Fibroblast of the aortic adventitia (primary cell): ENCODE measurements around the gene HDGFL2. TPM values are rescaled to one million over a fixed set of nuclear protein-coding genes. Genes with fewer than 3 reads are reported as not detected.

Source experiments
- DNase-seq: peaks from one replicate; pipeline ENCODE4 v3.0.0-alpha.2; 2010; ENCODE audit warnings: low read depth
- H3K4me3 ChIP-seq: 2 replicates; pipeline ENCODE4 v1.5.1; 2011; ENCODE audit warnings: low read depth, mild to moderate bottlenecking, control low read depth, low read length, moderate library complexity
- total RNA-seq: library from RNA; depleted of rRNA; stranded (reverse); fragments of >200 nt; gene quantifications from 2 replicates; pipeline ENCODE4 v1.2.3, GENCODE V29; 2012; ENCODE audit warnings: low replicate concordance
- TF ChIP-seq, protein P1 (sequence below): IDR thresholded peaks from 2 replicates; pipeline ENCODE4 v1.5.1; 2011; ENCODE audit warnings: mild to moderate bottlenecking, low read length, control low read depth, inconsistent platforms; ENCODE audit not compliant: insufficient read depth

The HDGFL2 gene
- total RNA-seq, 1 donor, result 41.0 TPM

- H3K4me3 ChIP-seq, result peak overlapping the region; percentile 94
- TF ChIP-seq, protein P1, sequence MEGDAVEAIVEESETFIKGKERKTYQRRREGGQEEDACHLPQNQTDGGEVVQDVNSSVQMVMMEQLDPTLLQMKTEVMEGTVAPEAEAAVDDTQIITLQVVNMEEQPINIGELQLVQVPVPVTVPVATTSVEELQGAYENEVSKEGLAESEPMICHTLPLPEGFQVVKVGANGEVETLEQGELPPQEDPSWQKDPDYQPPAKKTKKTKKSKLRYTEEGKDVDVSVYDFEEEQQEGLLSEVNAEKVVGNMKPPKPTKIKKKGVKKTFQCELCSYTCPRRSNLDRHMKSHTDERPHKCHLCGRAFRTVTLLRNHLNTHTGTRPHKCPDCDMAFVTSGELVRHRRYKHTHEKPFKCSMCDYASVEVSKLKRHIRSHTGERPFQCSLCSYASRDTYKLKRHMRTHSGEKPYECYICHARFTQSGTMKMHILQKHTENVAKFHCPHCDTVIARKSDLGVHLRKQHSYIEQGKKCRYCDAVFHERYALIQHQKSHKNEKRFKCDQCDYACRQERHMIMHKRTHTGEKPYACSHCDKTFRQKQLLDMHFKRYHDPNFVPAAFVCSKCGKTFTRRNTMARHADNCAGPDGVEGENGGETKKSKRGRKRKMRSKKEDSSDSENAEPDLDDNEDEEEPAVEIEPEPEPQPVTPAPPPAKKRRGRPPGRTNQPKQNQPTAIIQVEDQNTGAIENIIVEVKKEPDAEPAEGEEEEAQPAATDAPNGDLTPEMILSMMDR, result no peak
- peak; percentile 79 for DNase-seq
Measured at GRCh38 chr19:4455719-4456475, 16.2 kb upstream of the HDGFL2 start.

DNA sequence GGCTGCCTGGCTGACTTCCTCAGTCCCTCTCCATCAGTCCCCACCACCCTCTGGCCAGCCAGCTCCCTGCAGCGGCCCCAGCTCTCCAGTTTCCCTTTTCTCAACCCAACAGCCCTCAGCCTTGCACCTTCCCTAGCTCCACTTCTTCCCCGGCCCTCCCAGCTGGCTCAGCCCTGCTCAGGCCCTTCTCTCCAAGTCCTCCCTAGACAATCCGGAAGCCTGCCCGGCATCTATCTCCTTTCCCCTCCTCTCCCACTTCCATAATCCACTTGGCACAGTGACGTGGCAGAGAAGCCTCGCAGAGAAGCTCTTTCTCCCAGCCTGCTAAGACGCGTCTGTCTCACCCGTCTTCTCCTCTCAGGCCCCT is 15.6 kb upstream of the HDGFL2 start:
- TF ChIP-seq, protein P1, result no peak
- H3K4me3 ChIP-seq, result peak overlapping the region; percentile 94
- DNase-seq, result peak; percentile 68

GRCh38 chr19:4456843-4457653 is 15.0 kb upstream of the HDGFL2 start:
- TF ChIP-seq, protein P1, result no peak
- peak; percentile 67 for DNase-seq
- peak overlapping the region; percentile 94 for H3K4me3 ChIP-seq

- peak; percentile 98 for DNase-seq
- TF ChIP-seq, protein P1, result no peak
- H3K4me3 ChIP-seq, result peak within 1 kb of the TSS; percentile 94
Measured at GRCh38 chr19:4457654-4458395, 14.3 kb upstream of the HDGFL2 start, which contains the start of gene UBXN6. Gene UBXN6, minus strand, starts transcription at chr19:4457794. Its CDS starts 97 bp downstream, at chr19:4457697.

DNA sequence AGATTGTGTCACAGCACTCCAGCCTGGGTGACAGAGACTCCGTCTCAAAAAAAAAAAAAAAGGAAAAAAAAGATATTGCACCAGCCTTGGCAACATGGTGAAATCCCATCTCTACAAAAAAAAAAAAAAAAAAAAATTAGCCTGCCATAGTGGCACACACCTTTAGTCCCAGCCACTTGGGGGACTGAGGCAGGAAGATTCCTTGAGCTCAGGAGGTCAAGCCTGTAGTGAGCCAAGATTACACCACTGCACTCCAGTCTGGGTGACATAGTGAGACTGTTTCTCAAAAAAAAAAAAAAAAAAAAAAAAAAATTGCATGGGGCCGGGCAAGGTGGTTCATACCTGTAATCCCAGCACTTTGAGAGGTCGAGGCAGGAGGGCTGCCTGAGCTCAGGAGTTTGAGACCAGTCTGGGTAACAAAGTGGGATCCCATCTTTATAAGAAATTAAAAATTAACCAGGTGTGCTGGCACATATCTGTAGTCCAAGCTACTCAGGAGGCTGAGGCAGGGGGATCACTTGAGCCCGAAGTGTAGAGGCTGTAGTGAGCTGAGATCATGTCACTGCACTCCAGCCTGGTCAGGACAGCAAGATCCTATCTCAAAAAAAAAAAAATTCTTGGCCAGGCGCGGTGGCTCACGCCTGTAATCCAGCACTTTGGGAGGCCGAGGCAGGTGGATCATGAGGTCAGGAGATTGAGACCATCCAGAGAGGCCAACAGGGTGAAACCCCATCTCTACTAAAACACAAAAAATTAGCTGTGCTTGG is 7.1 kb upstream of the HDGFL2 start:
- no peak overlapping the region for H3K4me3 ChIP-seq
- no peak for DNase-seq
- TF ChIP-seq, protein P1, result no peak

GRCh38 chr19:4467835-4468234 is 4.3 kb upstream of the HDGFL2 start:
- no peak for DNase-seq
- TF ChIP-seq, protein P1, result no peak
- no peak overlapping the region for H3K4me3 ChIP-seq
